ENCODE data around the gene ABCC5.

GRCh38 chr3:183879243-183879642, 138.4 kb downstream of the ABCC5 start:
- TF ChIP-seq EZH2 (IDR thresholded peaks at IDR 0.05) (no peak), POLR2AphosphoS5 (IDR thresholded peaks at IDR 0.05; ENCODE audit: borderline replicate concordance, low read depth, low read length) (no peak), FOXP2 (optimal IDR thresholded peaks at IDR 0.05; ENCODE audit: control extremely low read depth, extremely low read length, insufficient read depth) (no peak)

Measured in SK-N-MC (cell line).